Measurements from ENCODE around the gene TMEM37. TPM values are rescaled to one million over a fixed set of nuclear protein-coding genes. Genes with fewer than 3 reads are reported as not detected.

TMEM37 gene
- polyA plus RNA-seq, 1 of the 3 experiments (the other 2 are of a cell fraction) = 0.25 TPM

DNA sequence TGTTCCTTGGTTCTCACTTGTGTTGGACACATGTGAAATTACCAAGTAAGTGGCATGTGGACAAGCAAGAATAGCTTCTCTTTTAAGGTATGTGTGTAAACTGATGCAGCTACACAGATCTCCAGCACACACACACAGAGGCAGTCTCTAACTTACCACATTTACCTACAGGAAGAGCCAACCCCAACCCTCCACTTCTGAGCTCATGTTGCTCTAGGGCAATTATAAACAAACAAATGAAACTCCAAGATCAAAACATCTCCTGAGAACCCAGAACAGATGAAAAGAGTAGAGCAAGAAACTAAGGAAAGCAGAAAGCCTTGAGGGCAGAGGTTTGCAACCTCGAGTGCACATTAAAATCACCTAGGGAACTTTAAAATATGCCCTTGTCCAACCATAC, 16.0 kb upstream of the TMEM37 start:
- Histone ChIP-seq H3K9me2 (no peaks in the 10 kb centered on the region), H3K4me2 (no peak overlapping the region), H3K9ac (no peak overlapping the region), H3F3A (replicated peaks; ENCODE audit: insufficient read depth) (no peaks in the 10 kb centered on the region), H3K79me2 (ENCODE audit: insufficient read depth) (no peaks in the 10 kb centered on the region), H2AFZ (ENCODE audit: low read depth) (no peak overlapping the region), H3K36me3 (replicated peaks in 1 of 2; ENCODE audit: control insufficient read depth in 1 of 2, insufficient read depth in 2 of 2, low read length in 1 of 2) (no peaks in the 10 kb centered on the region), H3K9me3 (no peaks in the 10 kb centered on the region), H3K4me1 (ENCODE audit: control insufficient read depth in 1 of 2, insufficient read depth in 2 of 2, low read depth in 1 of 2, low read length in 1 of 2) (no peaks in the 10 kb centered on the region), H3K27ac (ENCODE audit: low read depth in 2 of 2, low read length in 1 of 2) (no peak overlapping the region), H4K20me1 (ENCODE audit: insufficient read depth) (no peaks in the 10 kb centered on the region), H3K4me3 (ENCODE audit: low read depth in 2 of 2, low read length in 1 of 2) (no peak overlapping the region), H3K27me3 (ENCODE audit: insufficient read depth) (no peaks in the 10 kb centered on the region; the same call in 1 of the 2 replicates)
- POLR2A ChIA-PET = no interaction called here
- DNase-seq = no peak
- TF ChIP-seq TEAD4 (IDR thresholded peaks at IDR 0.05; ENCODE audit: borderline replicate concordance, insufficient read depth) = no peak
- no peak for TF ChIP-seq POLR2AphosphoS5 (IDR thresholded peaks at IDR 0.05; ENCODE audit: low read depth, low read length)
- no peak for TF ChIP-seq NFIC (IDR thresholded peaks at IDR 0.05; ENCODE audit: borderline replicate concordance)
- TF ChIP-seq RAD21 (IDR thresholded peaks at IDR 0.05; ENCODE audit: low read length) = no peak
- TF ChIP-seq, protein P1, sequence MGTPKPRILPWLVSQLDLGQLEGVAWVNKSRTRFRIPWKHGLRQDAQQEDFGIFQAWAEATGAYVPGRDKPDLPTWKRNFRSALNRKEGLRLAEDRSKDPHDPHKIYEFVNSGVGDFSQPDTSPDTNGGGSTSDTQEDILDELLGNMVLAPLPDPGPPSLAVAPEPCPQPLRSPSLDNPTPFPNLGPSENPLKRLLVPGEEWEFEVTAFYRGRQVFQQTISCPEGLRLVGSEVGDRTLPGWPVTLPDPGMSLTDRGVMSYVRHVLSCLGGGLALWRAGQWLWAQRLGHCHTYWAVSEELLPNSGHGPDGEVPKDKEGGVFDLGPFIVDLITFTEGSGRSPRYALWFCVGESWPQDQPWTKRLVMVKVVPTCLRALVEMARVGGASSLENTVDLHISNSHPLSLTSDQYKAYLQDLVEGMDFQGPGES (IDR thresholded peaks at IDR 0.05; ENCODE audit: low read depth, low read length) = no peak
- TF ChIP-seq, protein P2, sequence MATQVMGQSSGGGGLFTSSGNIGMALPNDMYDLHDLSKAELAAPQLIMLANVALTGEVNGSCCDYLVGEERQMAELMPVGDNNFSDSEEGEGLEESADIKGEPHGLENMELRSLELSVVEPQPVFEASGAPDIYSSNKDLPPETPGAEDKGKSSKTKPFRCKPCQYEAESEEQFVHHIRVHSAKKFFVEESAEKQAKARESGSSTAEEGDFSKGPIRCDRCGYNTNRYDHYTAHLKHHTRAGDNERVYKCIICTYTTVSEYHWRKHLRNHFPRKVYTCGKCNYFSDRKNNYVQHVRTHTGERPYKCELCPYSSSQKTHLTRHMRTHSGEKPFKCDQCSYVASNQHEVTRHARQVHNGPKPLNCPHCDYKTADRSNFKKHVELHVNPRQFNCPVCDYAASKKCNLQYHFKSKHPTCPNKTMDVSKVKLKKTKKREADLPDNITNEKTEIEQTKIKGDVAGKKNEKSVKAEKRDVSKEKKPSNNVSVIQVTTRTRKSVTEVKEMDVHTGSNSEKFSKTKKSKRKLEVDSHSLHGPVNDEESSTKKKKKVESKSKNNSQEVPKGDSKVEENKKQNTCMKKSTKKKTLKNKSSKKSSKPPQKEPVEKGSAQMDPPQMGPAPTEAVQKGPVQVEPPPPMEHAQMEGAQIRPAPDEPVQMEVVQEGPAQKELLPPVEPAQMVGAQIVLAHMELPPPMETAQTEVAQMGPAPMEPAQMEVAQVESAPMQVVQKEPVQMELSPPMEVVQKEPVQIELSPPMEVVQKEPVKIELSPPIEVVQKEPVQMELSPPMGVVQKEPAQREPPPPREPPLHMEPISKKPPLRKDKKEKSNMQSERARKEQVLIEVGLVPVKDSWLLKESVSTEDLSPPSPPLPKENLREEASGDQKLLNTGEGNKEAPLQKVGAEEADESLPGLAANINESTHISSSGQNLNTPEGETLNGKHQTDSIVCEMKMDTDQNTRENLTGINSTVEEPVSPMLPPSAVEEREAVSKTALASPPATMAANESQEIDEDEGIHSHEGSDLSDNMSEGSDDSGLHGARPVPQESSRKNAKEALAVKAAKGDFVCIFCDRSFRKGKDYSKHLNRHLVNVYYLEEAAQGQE (IDR thresholded peaks at IDR 0.05; ENCODE audit: low read depth, low read length) = no peak
- TF ChIP-seq EZH2phosphoT487 (IDR thresholded peaks at IDR 0.05; ENCODE audit: borderline replicate concordance, low read depth) = no peak
- no peak for TF ChIP-seq MXI1 (IDR thresholded peaks at IDR 0.05; ENCODE audit: low read depth, low read length)
- no peak for TF ChIP-seq RXRA (IDR thresholded peaks at IDR 0.05; ENCODE audit: borderline replicate concordance, low read depth)
- TF ChIP-seq, protein P3, sequence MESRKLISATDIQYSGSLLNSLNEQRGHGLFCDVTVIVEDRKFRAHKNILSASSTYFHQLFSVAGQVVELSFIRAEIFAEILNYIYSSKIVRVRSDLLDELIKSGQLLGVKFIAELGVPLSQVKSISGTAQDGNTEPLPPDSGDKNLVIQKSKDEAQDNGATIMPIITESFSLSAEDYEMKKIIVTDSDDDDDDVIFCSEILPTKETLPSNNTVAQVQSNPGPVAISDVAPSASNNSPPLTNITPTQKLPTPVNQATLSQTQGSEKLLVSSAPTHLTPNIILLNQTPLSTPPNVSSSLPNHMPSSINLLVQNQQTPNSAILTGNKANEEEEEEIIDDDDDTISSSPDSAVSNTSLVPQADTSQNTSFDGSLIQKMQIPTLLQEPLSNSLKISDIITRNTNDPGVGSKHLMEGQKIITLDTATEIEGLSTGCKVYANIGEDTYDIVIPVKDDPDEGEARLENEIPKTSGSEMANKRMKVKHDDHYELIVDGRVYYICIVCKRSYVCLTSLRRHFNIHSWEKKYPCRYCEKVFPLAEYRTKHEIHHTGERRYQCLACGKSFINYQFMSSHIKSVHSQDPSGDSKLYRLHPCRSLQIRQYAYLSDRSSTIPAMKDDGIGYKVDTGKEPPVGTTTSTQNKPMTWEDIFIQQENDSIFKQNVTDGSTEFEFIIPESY (IDR thresholded peaks at IDR 0.05; ENCODE audit: borderline replicate concordance, low read depth) = no peak
- CTCF ChIA-PET = interaction anchor here (0.9 to 3.9 kb wide), 3 partner anchors 28 to 132 kb away, joined by 3 to 16 read pairs (median 3); no protein-coding TSS in a partner anchor
- WGBS (ENCODE audit: low lambda C conversion rate) = 6% methylated on average over 1 of the region's 1 CpG

Data from SK-N-SH (cell line).